Lower lobe of right lung (tissue), 2 donors: ENCODE measurements around the gene TMEM132A. TPM values are rescaled to one million over a fixed set of nuclear protein-coding genes. Genes with fewer than 3 reads are reported as not detected.

Experiments
- ATAC-seq, 2 donors: fragments of 200-7000 bp; cut with Tn5 transposase; one replicate each; pipeline ENCODE4 v1.9.1; 2020 to 2022; ENCODE audit warnings: mild to moderate bottlenecking in 2 of 2, moderate library complexity in 2 of 2
- DNase-seq: peaks from one replicate; pipeline ENCODE4 v3.0.0-alpha.2; 2020
- H3K27ac ChIP-seq: fragments of 200-600 bp; one replicate; pipeline ENCODE4 v1.8.0; 2022
- H3K27me3 ChIP-seq: fragments of 200-600 bp; one replicate; pipeline ENCODE4 v1.8.0; 2022; ENCODE audit warnings: low read depth
- H3K36me3 ChIP-seq: fragments of 200-600 bp; one replicate; pipeline ENCODE4 v1.8.0; 2022; ENCODE audit warnings: mild to moderate bottlenecking
- H3K4me1 ChIP-seq: fragments of 200-600 bp; one replicate; pipeline ENCODE4 v1.8.0; 2022
- H3K4me3 ChIP-seq: fragments of 200-600 bp; one replicate; pipeline ENCODE4 v1.8.0; 2022; ENCODE audit warnings: mild to moderate bottlenecking
- H3K9me3 ChIP-seq: fragments of 200-600 bp; one replicate; pipeline ENCODE4 v1.8.0; 2022
- CTCF ChIP-seq: fragments of 200-600 bp; IDR thresholded peaks from one replicate; pipeline ENCODE4 v1.8.0; 2022; ENCODE audit warnings: antibody characterized with exemption, mild to moderate bottlenecking
- intact Hi-C: fragments of 100-400 bp; cut with DNase I; formaldehyde crosslinking; loops from one replicate; pipeline ENCODE4 v1.11.0; 2022
- total RNA-seq: library from RNA; stranded (reverse); fragmentation: NEBNext Ultra II Directional; extraction: Animal tissue kit (Norgen Biotek cat#: 25700); gene quantifications from one replicate; pipeline ENCODE4 v1.2.1, GENCODE V29; 2021
- donor health status: DM: no; HTN: yes; CAD: no; lungs with severe emphysema.

The TMEM132A gene
- total RNA-seq, 1 donor from 2014 or later: 13.9 TPM

GRCh38 chr11:60934124-60934789 is 10.0 kb downstream of the TMEM132A start:
- Histone ChIP-seq H3K27ac (no peak overlapping the region), H3K4me3 (no peak overlapping the region), H3K27me3 (no peaks in the 10 kb centered on the region), H3K9me3 (no peaks in the 10 kb centered on the region), H3K36me3 (peaks cover 27% of the 10 kb centered on the region), H3K4me1 (peaks cover 12% of the 10 kb centered on the region)
- no peak for TF ChIP-seq CTCF
- DNase-seq: no peak
- no peak for ATAC-seq
- intact Hi-C loops: no loop called here

- Histone ChIP-seq H3K4me3 (no peak overlapping the region), H3K27me3 (no peaks in the 10 kb centered on the region), H3K4me1 (peaks cover 12% of the 10 kb centered on the region), H3K9me3 (no peaks in the 10 kb centered on the region), H3K36me3 (peaks cover 34% of the 10 kb centered on the region), H3K27ac (no peak overlapping the region)
- ATAC-seq: no peak
- no peak for TF ChIP-seq CTCF
- DNase-seq: no peak
- intact Hi-C loops: no loop called here
Observed at GRCh38 chr11:60934790-60935605, 10.7 kb downstream of the TMEM132A start.

- peaks cover 43% of the 10 kb centered on the region for H3K36me3 ChIP-seq
- ATAC-seq: no peak
Observed at GRCh38 chr11:60935676-60936442, 11.6 kb downstream of the TMEM132A start.

GRCh38 chr11:60936467-60937143 is 12.3 kb downstream of the TMEM132A start:
- H3K27ac ChIP-seq: peak overlapping the region; percentile 75

More at GRCh38 chr11:60935676-60936442, 11.6 kb downstream of the TMEM132A start:
- intact Hi-C loops: no loop called here
- Histone ChIP-seq H3K27me3 (no peaks in the 10 kb centered on the region), H3K9me3 (no peaks in the 10 kb centered on the region), H3K4me3 (no peak overlapping the region), H3K27ac (peak overlapping the region; percentile 75), H3K4me1 (peaks cover 12% of the 10 kb centered on the region)
- no peak for DNase-seq
- no peak for TF ChIP-seq CTCF

More at GRCh38 chr11:60936467-60937143, 12.3 kb downstream of the TMEM132A start:
- TF ChIP-seq CTCF: no peak
- peaks cover 12% of the 10 kb centered on the region for H3K4me1 ChIP-seq
- no peak overlapping the region for H3K4me3 ChIP-seq
- H3K9me3 ChIP-seq: no peaks in the 10 kb centered on the region
- no peak for DNase-seq
- H3K36me3 ChIP-seq: peaks cover 50% of the 10 kb centered on the region
- ATAC-seq: no peak
- intact Hi-C loops: no loop called here
- no peaks in the 10 kb centered on the region for H3K27me3 ChIP-seq
